Measurements from ENCODE around the gene GPR153. TPM values are rescaled to one million over a fixed set of nuclear protein-coding genes. Genes with fewer than 3 reads are reported as not detected.
A peak's percentile ranks its signal among the peaks of the same experiment; 100 is the strongest.

Gene GPR153
- polyA plus RNA-seq, 1 experiment: 4.7 TPM

- Histone ChIP-seq H3K27ac (ENCODE audit: low read depth, low read length) (peak within 1 kb of the TSS; percentile 65), H3K4me3 (ENCODE audit: low read depth, low read length) (peak within 1 kb of the TSS; percentile 94), H3K9me3 (ENCODE audit: control insufficient read depth, insufficient read depth, low read length) (peaks cover 3% of the 10 kb centered on the region; the same call in 1 of the 2 replicates), H3K27me3 (ENCODE audit: control insufficient read depth, insufficient read depth, low read length) (no peaks in the 10 kb centered on the region)
- ChIA-PET POLR2A (interaction anchor here (0.8 kb wide), 1 partner anchor 10 kb away, joined by 3 read pairs; no protein-coding TSS in a partner anchor), CTCF (interaction anchor here (0.8 to 2.0 kb wide), 4 partner anchors 14 to 47 kb away, joined by 3 to 9 read pairs (median 3); no protein-coding TSS in a partner anchor)
- TF ChIP-seq CTCF (IDR thresholded peaks at IDR 0.05; ENCODE audit: low read depth, low read length): no peak
- DNase-seq (ENCODE audit: low read depth, low spot score): peak; percentile 97
Measured at GRCh38 chr1:6199298-6200187, 61.4 kb downstream of the GPR153 start, which contains the start of gene RPL22. Gene RPL22, minus strand, starts transcription at chr1:6199595. Its CDS starts 22 bp downstream, at chr1:6199573.

DNA sequence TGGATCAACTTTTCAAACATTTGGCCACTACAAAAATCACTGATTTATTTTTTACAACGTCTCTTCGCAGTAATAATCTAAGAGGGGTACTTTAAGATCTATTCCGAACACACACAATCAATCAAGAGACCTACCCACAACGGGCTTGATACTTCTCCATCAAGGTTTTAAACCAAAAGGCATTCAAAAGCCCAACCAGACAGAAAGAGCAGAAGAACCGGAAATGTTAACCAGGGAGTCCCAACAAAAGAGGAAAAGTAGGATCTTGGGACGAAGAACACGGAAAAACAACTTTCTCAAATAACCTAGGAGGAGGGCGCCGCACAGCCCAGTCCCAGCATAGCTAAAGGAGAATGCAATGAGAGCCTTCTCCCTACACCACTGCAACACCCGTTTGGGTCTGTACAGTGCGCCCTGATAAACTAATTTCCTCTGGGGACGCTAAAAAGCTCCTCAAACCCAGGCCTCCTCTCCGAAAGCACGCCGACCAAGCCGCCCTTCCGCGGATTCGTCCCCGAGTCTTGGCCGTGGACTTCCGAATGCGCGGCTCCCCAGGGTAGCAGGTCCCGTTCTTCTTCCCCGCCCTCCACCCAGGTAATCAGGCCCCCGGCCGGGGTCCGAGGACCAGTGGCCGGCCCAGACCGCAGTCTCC is 62.1 kb downstream of the GPR153 start:
- peaks cover 3% of the 10 kb centered on the region; the same call in 1 of the 2 replicates for H3K9me3 ChIP-seq (ENCODE audit: control insufficient read depth, insufficient read depth, low read length)
- POLR2A ChIA-PET: interaction anchor here (0.8 kb wide), 1 partner anchor 9 kb away, joined by 3 read pairs; no protein-coding TSS in a partner anchor
- H3K27ac ChIP-seq (ENCODE audit: low read depth, low read length): peak overlapping the region; percentile 65
- peak overlapping the region; percentile 94 for H3K4me3 ChIP-seq (ENCODE audit: low read depth, low read length)
- no peak for TF ChIP-seq CTCF (IDR thresholded peaks at IDR 0.05; ENCODE audit: low read depth, low read length)
- H3K27me3 ChIP-seq (ENCODE audit: control insufficient read depth, insufficient read depth, low read length): no peaks in the 10 kb centered on the region
- no peak for DNase-seq (ENCODE audit: low read depth, low spot score)
- CTCF ChIA-PET: interaction anchor here (2.0 kb wide), 1 partner anchor 13 kb away, joined by 9 read pairs; no protein-coding TSS in a partner anchor

- TF ChIP-seq CTCF (IDR thresholded peaks at IDR 0.05; ENCODE audit: low read depth, low read length): no peak
- Histone ChIP-seq H3K27ac (ENCODE audit: low read depth, low read length) (no peak overlapping the region), H3K27me3 (ENCODE audit: control insufficient read depth, insufficient read depth, low read length) (no peaks in the 10 kb centered on the region), H3K9me3 (ENCODE audit: control insufficient read depth, insufficient read depth, low read length) (peaks cover 3% of the 10 kb centered on the region; the same call in 1 of the 2 replicates), H3K4me3 (ENCODE audit: low read depth, low read length) (peak overlapping the region; percentile 94)
- ChIA-PET POLR2A (no interaction called here), CTCF (interaction anchor here (1.1 to 2.0 kb wide), 3 partner anchors 11 to 13 kb away, joined by 3 to 9 read pairs (median 7); no protein-coding TSS in a partner anchor)
- no peak for DNase-seq (ENCODE audit: low read depth, low spot score)
Measured at GRCh38 chr1:6197746-6198427, 63.0 kb downstream of the GPR153 start.

Other genes starting within 250 kb of the GPR153 start
- gene KCNAB2, start 215.2 kb downstream of the GPR153 start, polyA plus RNA-seq (2011; rRNA removed): 3.1 and 3.2 TPM in 2 replicates
- gene CHD5, start 80.8 kb downstream of the GPR153 start, polyA plus RNA-seq (2011; rRNA removed): 0.02 and 0.06 TPM in 2 replicates
- gene RPL22, start 61.5 kb downstream of the GPR153 start, polyA plus RNA-seq (2011; rRNA removed): 283 and 393 TPM in 2 replicates
- 7.2 and 8.7 TPM in 2 replicates for gene RNF207, start 55.0 kb downstream of the GPR153 start, polyA plus RNA-seq (2011; rRNA removed)
- gene ICMT, start 25.1 kb downstream of the GPR153 start, polyA plus RNA-seq (2011; rRNA removed): 59.3 and 65.3 TPM in 2 replicates
- not detected in 2 replicates for gene HES3, start 16.9 kb downstream of the GPR153 start, polyA plus RNA-seq (2011; rRNA removed)
- 80.1 and 102 TPM in 2 replicates for gene ACOT7, start 132.7 kb upstream of the GPR153 start, polyA plus RNA-seq (2011; rRNA removed)
- not detected in 2 replicates for gene HES2, start 158.8 kb upstream of the GPR153 start, polyA plus RNA-seq (2011; rRNA removed)
- gene ESPN, start 163.7 kb upstream of the GPR153 start, polyA plus RNA-seq (2011; rRNA removed): not detected in 2 replicates
- gene TNFRSF25, start 205.1 kb upstream of the GPR153 start, polyA plus RNA-seq (2011; rRNA removed): 2.7 and 3.3 TPM in 2 replicates
- gene PLEKHG5, start 230.6 kb upstream of the GPR153 start, polyA plus RNA-seq (2011; rRNA removed): 4.2 and 5.4 TPM in 2 replicates